HL-60 (cell line): ENCODE data around the gene MRPL4.

ENCODE experiments used
- CTCF ChIP-seq: IDR thresholded peaks from one replicate; pipeline ENCODE4 v1.5.1; 2011; ENCODE audit warnings: low read length, control low read depth, inconsistent platforms; ENCODE audit not compliant: insufficient read depth
- GABPA ChIP-seq: IDR thresholded peaks from 2 replicates; pipeline ENCODE4 v1.6.1; 2012; ENCODE audit warnings: low read depth
- POLR2AphosphoS5 ChIP-seq: IDR thresholded peaks from 2 replicates; pipeline ENCODE4 v1.6.1; 2012; ENCODE audit warnings: low read depth

- TF ChIP-seq CTCF (no peak), GABPA (no peak), POLR2AphosphoS5 (no peak)
These were observed 21.0 kb upstream of the MRPL4 start, which contains the start of gene S1PR2 for GRCh38 chr19:10230861-10231611.
